ENCODE results near the gene SFI1. TPM values are rescaled to one million over a fixed set of nuclear protein-coding genes. Genes with fewer than 3 reads are reported as not detected.
A peak's percentile ranks its signal among the peaks of the same experiment; 100 is the strongest.

SFI1 gene
- total and polyA plus RNA-seq, 7 donors, result 6.5 to 40.9 (median 17.5) TPM

- H3K4me3 ChIP-seq, result no peak overlapping the region
- peak; percentile 33 for DNase-seq
- 90 to 95% methylated on average over 9 of the region's 9 CpGs for WGBS, 2 donors
- TF ChIP-seq POLR2A (IDR thresholded peaks at IDR 0.05), result no peak
- no peak for TF ChIP-seq EP300 (IDR thresholded peaks at IDR 0.05)
- no peaks in the 10 kb centered on the region for H3K27me3 ChIP-seq
- H3K27ac ChIP-seq, result no peak overlapping the region
- no peaks in the 10 kb centered on the region for H3K9me3 ChIP-seq
- H3K36me3 ChIP-seq, result no peaks in the 10 kb centered on the region
- H3K4me1 ChIP-seq, result peaks cover 0 to 53% (median 39%) of the 10 kb centered on the region in 4 donors
- intact Hi-C loops (cut with DNase I), result no loop called here
Measured at GRCh38 chr22:31605851-31606585, 109.7 kb downstream of the SFI1 start.

- H3K36me3 ChIP-seq, result no peaks in the 10 kb centered on the region
- DNase-seq, result peak; percentile 54
- H3K9me3 ChIP-seq, result no peaks in the 10 kb centered on the region
- TF ChIP-seq EP300 (IDR thresholded peaks at IDR 0.05) (no peak), POLR2AphosphoS5 (IDR thresholded peaks at IDR 0.05) (no peak), CTCF (IDR thresholded peaks at IDR 0.05) (no peak), POLR2A (IDR thresholded peaks at IDR 0.05) (no peak)
- intact Hi-C loops (cut with DNase I), result no loop called here
- H3K4me3 ChIP-seq, result no peak overlapping the region
- WGBS, 2 donors, result 95 to 96% methylated on average over 7 of the region's 7 CpGs
- H3K4me1 ChIP-seq, result peaks cover 0 to 46% (median 30%) of the 10 kb centered on the region in 4 donors
- H3K27ac ChIP-seq, result no peak overlapping the region
- no peaks in the 10 kb centered on the region for H3K27me3 ChIP-seq
Measured at GRCh38 chr22:31607696-31608095, 111.4 kb downstream of the SFI1 start.

- WGBS, 2 donors, result 96% methylated on average over 10 of the region's 10 CpGs
- Histone ChIP-seq H3K36me3 (no peaks in the 10 kb centered on the region), H3K27me3 (no peaks in the 10 kb centered on the region), H3K4me3 (no peak overlapping the region), H3K4me1 (peaks cover 0 to 26% (median 16%) of the 10 kb centered on the region in 4 donors), H3K27ac (no peak overlapping the region), H3K9me3 (no peaks in the 10 kb centered on the region)
- intact Hi-C loops (cut with DNase I), result no loop called here
- peak; percentile 33 for DNase-seq
- no peak for TF ChIP-seq POLR2AphosphoS5 (IDR thresholded peaks at IDR 0.05)
- no peak for TF ChIP-seq CTCF (IDR thresholded peaks at IDR 0.05)
- TF ChIP-seq POLR2A (IDR thresholded peaks at IDR 0.05), result no peak
- no peak for TF ChIP-seq EP300 (IDR thresholded peaks at IDR 0.05)
Measured at GRCh38 chr22:31609716-31610115, 113.4 kb downstream of the SFI1 start.

- Histone ChIP-seq H3K27me3 (no peaks in the 10 kb centered on the region), H3K4me1 (peaks cover 0 to 29% (median 19%) of the 10 kb centered on the region in 4 donors), H3K36me3 (no peaks in the 10 kb centered on the region), H3K27ac (peak overlapping the region in 2 of 4 donors; percentile 47 to 61), H3K4me3 (no peak overlapping the region), H3K9me3 (no peaks in the 10 kb centered on the region)
- intact Hi-C loops (cut with DNase I), result no loop called here
- no peak for DNase-seq
- WGBS, 2 donors, result 90% methylated on average over 6 of the region's 6 CpGs
- TF ChIP-seq POLR2AphosphoS5 (IDR thresholded peaks at IDR 0.05), result no peak
- no peak for TF ChIP-seq CTCF (IDR thresholded peaks at IDR 0.05)
- TF ChIP-seq POLR2A (IDR thresholded peaks at IDR 0.05), result no peak
- no peak for TF ChIP-seq EP300 (IDR thresholded peaks at IDR 0.05)
Measured at GRCh38 chr22:31610611-31611010, 114.3 kb downstream of the SFI1 start.

GRCh38 chr22:31611061-31611760 is 114.9 kb downstream of the SFI1 start:
- Histone ChIP-seq H3K4me3 (no peak overlapping the region), H3K9me3 (no peaks in the 10 kb centered on the region), H3K27me3 (no peaks in the 10 kb centered on the region), H3K27ac (peak overlapping the region in 3 of 4 donors; percentile 17 to 61 (median 47)), H3K36me3 (no peaks in the 10 kb centered on the region), H3K4me1 (peaks cover 0 to 33% (median 19%) of the 10 kb centered on the region in 4 donors)
- intact Hi-C loops (cut with DNase I), result no loop called here
- peak; percentile 73 for DNase-seq
- TF ChIP-seq POLR2A (IDR thresholded peaks at IDR 0.05), result no peak
- peak in 2 of 4 donors; percentile 23 to 67 for TF ChIP-seq POLR2AphosphoS5 (IDR thresholded peaks at IDR 0.05)
- 74 to 79% methylated on average over 16 of the region's 16 CpGs for WGBS, 2 donors
